K562 (cell line): ENCODE results near the gene TXNRD2. TPM values are rescaled to one million over a fixed set of nuclear protein-coding genes. Genes with fewer than 3 reads are reported as not detected.
A peak's percentile ranks its signal among the peaks of the same experiment; 100 is the strongest.

Experiments
- FOXM1 ChIP-seq, 2 experiments: fragments of 450-650 bp in 1 of 2; sonication (generic) in 1 of 2; formaldehyde crosslinking in 1 of 2; IDR thresholded peaks; 2 replicates each; pipeline versions ENCODE4 v1.6.1 to v1.9.0; 2017 to 2022; ENCODE audit warnings: low read depth in 2 of 2, mild to moderate bottlenecking in 2 of 2, missing genetic modification reagents in 1 of 2, moderate library complexity in 1 of 2
- NR2C2 ChIP-seq, 2 experiments: fragments of 200-800 bp in 1 of 2; sonication (Bioruptor generic) in 1 of 2; sonication (generic) in 1 of 2; formaldehyde crosslinking in 1 of 2; IDR thresholded peaks; 2 replicates each; pipeline versions ENCODE4 v1.6.1 to v1.8.0; 2016 to 2022; ENCODE audit warnings: mild to moderate bottlenecking in 1 of 2, missing compliant biosample characterization in 1 of 2, missing genetic modification characterization in 1 of 2, missing genetic modification reagents in 1 of 2
- POLR2AphosphoS5 ChIP-seq: IDR thresholded peaks from 2 replicates; pipeline ENCODE4 v1.6.1; 2011; ENCODE audit warnings: mild to moderate bottlenecking, low read depth, low read length, moderate library complexity; ENCODE audit not compliant: control insufficient read depth, insufficient read depth
- SUPT5H ChIP-seq: fragments of 450-650 bp; IDR thresholded peaks from 2 replicates; pipeline ENCODE4 v1.6.1; 2016
- WHSC1 ChIP-seq: IDR thresholded peaks from one replicate; pipeline ENCODE4 v1.6.1; 2012; ENCODE audit warnings: low read length, control low read depth, inconsistent platforms
- ZNF57 ChIP-seq: fragments of 450-650 bp; formaldehyde crosslinking; IDR thresholded peaks from 2 replicates; pipeline ENCODE4 v1.4.0; 2020; ENCODE audit warnings: mild to moderate bottlenecking, moderate library complexity
- ZNF76 ChIP-seq: fragments of 250-450 bp; sonication (Bioruptor Pico); IDR thresholded peaks from 2 replicates; pipeline ENCODE4 v1.4.0; 2020; ENCODE audit warnings: mild to moderate bottlenecking, moderate library complexity, borderline replicate concordance
- polyA plus RNA-seq, 8 experiments: library from polyadenylated mRNA; depleted of rRNA in 4 of 8; stranded (reverse) in 5 of 8; unstranded in 3 of 8; fragments of >200 nt; fragmentation: Nextera tagmentation in 2 of 8; fragmentation: Illumina TruSeq in 1 of 8; extraction: Ambion mirVana in 2 of 8; extraction: Trizol in 1 of 8; gene quantifications; 2 replicates each; pipeline versions ENCODE4 v1.2.1 to v1.2.3, GENCODE V29; 2011 to 2014; ENCODE audit warnings: inconsistent platforms in 1 of 8, missing spikeins in 1 of 8
- total RNA-seq, 7 experiments: library from RNA; depleted of rRNA in 6 of 7; stranded (reverse); fragments of >200 nt in 6 of 7; fragmentation: Illumina TruSeq in 2 of 7; extraction: Trizol in 2 of 7; gene quantifications; 2 replicates each; pipeline versions ENCODE4 v1.2.1 to v1.2.3, GENCODE V29; 2011 to 2021; ENCODE audit warnings: low replicate concordance in 1 of 7
- TF ChIP-seq, protein P1 (sequence below), 2 experiments: fragments of 450-650 bp; formaldehyde crosslinking in 1 of 2; IDR thresholded peaks; 2 replicates each; pipeline versions ENCODE4 v1.4.0 to v1.6.1; 2014 to 2020; ENCODE audit warnings: mild to moderate bottlenecking in 2 of 2, borderline replicate concordance in 1 of 2, low read depth in 1 of 2
- TF ChIP-seq, protein P2 (sequence below): fragments of 450-650 bp; IDR thresholded peaks from 2 replicates; pipeline ENCODE4 v1.7.1; 2018; ENCODE audit warnings: mild to moderate bottlenecking, low read depth; ENCODE audit not compliant: partially characterized antibody
- TF ChIP-seq, protein P3 (sequence below): fragments of 450-650 bp; IDR thresholded peaks from 2 replicates; pipeline ENCODE4 v1.6.1; 2016; ENCODE audit warnings: low read depth, mild to moderate bottlenecking, moderate library complexity
- TF ChIP-seq, protein P4 (sequence below): fragments of 250-450 bp; sonication (Bioruptor Pico); IDR thresholded peaks from 2 replicates; pipeline ENCODE4 v1.4.0; 2020

TXNRD2 gene
- total and polyA plus RNA-seq, 9 of the 15 experiments (the other 6 are each of a cell fraction or from before 2014, with no cell fraction given): 3.3 to 80.2 (median 49.4) TPM

DNA sequence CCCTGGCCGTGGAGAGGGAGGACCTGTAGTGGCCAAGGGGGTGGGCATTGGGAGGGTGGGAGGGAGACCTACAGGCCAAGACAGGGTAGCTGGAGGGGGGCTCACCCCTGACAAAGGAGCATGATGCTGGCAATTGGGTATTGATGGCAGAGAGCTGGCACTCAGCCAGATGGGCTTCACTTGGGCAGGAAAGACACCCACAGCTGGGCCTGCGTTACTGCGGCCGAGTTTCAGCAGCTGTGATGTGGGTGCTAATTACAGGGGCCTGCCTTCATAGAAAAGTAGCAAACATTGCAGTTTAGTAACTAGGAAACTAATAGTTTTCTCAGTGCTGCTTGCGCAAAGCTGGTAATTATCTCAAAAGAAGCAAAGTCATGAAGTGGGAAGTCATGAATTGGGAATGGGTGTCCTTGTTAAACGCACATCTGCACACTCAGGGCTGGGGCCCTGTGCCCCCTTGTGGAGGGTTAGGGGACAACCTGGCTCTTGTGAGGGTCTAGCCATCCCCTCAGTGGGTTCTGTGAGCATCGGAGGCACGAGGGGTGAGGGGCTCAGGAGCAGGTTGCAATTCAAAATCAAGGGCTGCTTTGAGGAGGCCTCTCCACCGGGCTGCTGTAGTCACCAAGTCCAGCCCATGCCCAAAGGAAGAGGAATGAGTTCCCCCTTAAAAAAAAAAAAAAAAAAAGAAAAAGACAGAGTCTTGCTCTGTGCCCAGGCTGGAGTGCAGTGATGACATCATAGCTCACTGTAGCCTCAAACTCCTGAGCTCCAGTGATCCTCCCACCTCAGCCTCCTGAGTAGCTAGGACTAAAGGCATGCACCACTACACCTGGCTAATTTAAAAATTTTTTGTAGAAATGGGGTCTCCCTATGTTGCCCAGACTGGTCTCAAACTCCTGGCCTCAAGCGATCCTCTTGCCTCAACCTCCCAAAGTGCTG is 24.4 kb upstream of the TXNRD2 start (continued):
- TF ChIP-seq, protein P1, sequence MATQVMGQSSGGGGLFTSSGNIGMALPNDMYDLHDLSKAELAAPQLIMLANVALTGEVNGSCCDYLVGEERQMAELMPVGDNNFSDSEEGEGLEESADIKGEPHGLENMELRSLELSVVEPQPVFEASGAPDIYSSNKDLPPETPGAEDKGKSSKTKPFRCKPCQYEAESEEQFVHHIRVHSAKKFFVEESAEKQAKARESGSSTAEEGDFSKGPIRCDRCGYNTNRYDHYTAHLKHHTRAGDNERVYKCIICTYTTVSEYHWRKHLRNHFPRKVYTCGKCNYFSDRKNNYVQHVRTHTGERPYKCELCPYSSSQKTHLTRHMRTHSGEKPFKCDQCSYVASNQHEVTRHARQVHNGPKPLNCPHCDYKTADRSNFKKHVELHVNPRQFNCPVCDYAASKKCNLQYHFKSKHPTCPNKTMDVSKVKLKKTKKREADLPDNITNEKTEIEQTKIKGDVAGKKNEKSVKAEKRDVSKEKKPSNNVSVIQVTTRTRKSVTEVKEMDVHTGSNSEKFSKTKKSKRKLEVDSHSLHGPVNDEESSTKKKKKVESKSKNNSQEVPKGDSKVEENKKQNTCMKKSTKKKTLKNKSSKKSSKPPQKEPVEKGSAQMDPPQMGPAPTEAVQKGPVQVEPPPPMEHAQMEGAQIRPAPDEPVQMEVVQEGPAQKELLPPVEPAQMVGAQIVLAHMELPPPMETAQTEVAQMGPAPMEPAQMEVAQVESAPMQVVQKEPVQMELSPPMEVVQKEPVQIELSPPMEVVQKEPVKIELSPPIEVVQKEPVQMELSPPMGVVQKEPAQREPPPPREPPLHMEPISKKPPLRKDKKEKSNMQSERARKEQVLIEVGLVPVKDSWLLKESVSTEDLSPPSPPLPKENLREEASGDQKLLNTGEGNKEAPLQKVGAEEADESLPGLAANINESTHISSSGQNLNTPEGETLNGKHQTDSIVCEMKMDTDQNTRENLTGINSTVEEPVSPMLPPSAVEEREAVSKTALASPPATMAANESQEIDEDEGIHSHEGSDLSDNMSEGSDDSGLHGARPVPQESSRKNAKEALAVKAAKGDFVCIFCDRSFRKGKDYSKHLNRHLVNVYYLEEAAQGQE (IDR thresholded peaks at IDR 0.05; ENCODE audit: borderline replicate concordance): peak; percentile 47; the same call in 1 of the 2 replicates
- TF ChIP-seq, protein P1 (CRISPR knock-in tag; IDR thresholded peaks at IDR 0.05; ENCODE audit: low read depth): no peak
- TF ChIP-seq NR2C2 (CRISPR knock-in tag; IDR thresholded peaks at IDR 0.05) (no peak), NR2C2 (tag; IDR thresholded peaks at IDR 0.05) (no peak), ZNF57 (CRISPR knock-in tag) (no peak), FOXM1 (IDR thresholded peaks at IDR 0.05; ENCODE audit: low read depth) (no peak), FOXM1 (CRISPR knock-in tag; IDR thresholded peaks at IDR 0.05; ENCODE audit: low read depth) (no peak), SUPT5H (0 out of 2 replicates have a peak, but pooled peaks have one; percentile 38), ZNF76 (CRISPR knock-in tag) (no peak), WHSC1 (no peak), POLR2AphosphoS5 (no peak)
- TF ChIP-seq, protein P2, sequence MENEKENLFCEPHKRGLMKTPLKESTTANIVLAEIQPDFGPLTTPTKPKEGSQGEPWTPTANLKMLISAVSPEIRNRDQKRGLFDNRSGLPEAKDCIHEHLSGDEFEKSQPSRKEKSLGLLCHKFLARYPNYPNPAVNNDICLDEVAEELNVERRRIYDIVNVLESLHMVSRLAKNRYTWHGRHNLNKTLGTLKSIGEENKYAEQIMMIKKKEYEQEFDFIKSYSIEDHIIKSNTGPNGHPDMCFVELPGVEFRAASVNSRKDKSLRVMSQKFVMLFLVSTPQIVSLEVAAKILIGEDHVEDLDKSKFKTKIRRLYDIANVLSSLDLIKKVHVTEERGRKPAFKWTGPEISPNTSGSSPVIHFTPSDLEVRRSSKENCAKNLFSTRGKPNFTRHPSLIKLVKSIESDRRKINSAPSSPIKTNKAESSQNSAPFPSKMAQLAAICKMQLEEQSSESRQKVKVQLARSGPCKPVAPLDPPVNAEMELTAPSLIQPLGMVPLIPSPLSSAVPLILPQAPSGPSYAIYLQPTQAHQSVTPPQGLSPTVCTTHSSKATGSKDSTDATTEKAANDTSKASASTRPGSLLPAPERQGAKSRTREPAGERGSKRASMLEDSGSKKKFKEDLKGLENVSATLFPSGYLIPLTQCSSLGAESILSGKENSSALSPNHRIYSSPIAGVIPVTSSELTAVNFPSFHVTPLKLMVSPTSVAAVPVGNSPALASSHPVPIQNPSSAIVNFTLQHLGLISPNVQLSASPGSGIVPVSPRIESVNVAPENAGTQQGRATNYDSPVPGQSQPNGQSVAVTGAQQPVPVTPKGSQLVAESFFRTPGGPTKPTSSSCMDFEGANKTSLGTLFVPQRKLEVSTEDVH: peak; percentile 30
- TF ChIP-seq, protein P3, sequence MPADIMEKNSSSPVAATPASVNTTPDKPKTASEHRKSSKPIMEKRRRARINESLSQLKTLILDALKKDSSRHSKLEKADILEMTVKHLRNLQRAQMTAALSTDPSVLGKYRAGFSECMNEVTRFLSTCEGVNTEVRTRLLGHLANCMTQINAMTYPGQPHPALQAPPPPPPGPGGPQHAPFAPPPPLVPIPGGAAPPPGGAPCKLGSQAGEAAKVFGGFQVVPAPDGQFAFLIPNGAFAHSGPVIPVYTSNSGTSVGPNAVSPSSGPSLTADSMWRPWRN: no peak
- TF ChIP-seq, protein P4, sequence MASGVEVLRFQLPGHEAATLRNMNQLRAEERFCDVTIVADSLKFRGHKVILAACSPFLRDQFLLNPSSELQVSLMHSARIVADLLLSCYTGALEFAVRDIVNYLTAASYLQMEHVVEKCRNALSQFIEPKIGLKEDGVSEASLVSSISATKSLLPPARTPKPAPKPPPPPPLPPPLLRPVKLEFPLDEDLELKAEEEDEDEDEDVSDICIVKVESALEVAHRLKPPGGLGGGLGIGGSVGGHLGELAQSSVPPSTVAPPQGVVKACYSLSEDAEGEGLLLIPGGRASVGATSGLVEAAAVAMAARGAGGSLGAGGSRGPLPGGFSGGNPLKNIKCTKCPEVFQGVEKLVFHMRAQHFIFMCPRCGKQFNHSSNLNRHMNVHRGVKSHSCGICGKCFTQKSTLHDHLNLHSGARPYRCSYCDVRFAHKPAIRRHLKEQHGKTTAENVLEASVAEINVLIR: no peak
